ENCODE results near the gene NAXE.
"Not testable (repeated sequence)": the region's sequence is repeated elsewhere in the genome, so short reads cannot be mapped to it uniquely, and the experiment has no call there.

Gene NAXE

DNA sequence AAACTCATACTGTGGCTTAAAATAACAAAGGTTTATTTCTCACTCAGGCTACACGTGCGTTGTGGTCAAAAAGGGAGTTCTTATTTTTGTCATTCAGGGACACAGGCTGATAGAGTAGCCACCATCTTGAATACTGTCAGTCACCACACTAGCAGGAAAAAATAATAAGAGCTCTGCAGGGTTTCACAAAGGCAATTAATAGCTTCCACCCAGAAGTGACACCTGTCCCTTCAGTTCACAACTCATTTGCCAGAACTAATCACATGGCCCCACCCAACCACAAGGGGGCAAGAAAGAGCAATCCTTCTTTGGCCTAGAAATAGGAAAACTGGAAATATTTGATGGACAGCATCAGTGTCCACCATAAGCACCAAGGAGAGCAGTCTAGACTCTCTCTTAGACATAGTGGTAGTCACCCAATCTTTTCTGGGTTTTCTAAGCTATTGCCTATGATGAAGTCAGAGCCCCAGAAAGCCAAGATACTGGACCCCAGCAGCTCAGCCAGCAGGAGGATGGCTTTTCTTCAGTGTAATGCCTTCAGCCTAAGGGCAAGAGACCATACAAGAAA lies 35.8 kb downstream of the NAXE start:
- TF ChIP-seq, protein P1, sequence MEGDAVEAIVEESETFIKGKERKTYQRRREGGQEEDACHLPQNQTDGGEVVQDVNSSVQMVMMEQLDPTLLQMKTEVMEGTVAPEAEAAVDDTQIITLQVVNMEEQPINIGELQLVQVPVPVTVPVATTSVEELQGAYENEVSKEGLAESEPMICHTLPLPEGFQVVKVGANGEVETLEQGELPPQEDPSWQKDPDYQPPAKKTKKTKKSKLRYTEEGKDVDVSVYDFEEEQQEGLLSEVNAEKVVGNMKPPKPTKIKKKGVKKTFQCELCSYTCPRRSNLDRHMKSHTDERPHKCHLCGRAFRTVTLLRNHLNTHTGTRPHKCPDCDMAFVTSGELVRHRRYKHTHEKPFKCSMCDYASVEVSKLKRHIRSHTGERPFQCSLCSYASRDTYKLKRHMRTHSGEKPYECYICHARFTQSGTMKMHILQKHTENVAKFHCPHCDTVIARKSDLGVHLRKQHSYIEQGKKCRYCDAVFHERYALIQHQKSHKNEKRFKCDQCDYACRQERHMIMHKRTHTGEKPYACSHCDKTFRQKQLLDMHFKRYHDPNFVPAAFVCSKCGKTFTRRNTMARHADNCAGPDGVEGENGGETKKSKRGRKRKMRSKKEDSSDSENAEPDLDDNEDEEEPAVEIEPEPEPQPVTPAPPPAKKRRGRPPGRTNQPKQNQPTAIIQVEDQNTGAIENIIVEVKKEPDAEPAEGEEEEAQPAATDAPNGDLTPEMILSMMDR (IDR thresholded peaks at IDR 0.05; ENCODE audit: low read length), result peak; percentile 83
- no peak for TF ChIP-seq EZH2 (IDR thresholded peaks at IDR 0.05; ENCODE audit: borderline replicate concordance, low read length)
- H3K4me3 ChIP-seq (ENCODE audit: low read depth, low read length, poor library complexity, severe bottlenecking), result no peak overlapping the region
- no peaks in the 10 kb centered on the region for H4K20me1 ChIP-seq (ENCODE audit: insufficient read depth, low read length)
- H3K36me3 ChIP-seq (ENCODE audit: insufficient read depth, low read length), result no peaks in the 10 kb centered on the region
- no peaks in the 10 kb centered on the region for H3K9me2 ChIP-seq (ENCODE audit: low read depth, low read length)
- H3K79me2 ChIP-seq (ENCODE audit: insufficient read depth, low read length), result no peaks in the 10 kb centered on the region
- H3K9me3 ChIP-seq (ENCODE audit: low read length), result no peaks in the 10 kb centered on the region
- no peaks in the 10 kb centered on the region for H3K4me1 ChIP-seq (ENCODE audit: insufficient read depth, low read length, severe bottlenecking)
- no peak overlapping the region for H3K27ac ChIP-seq (ENCODE audit: low read depth, low read length, poor library complexity, severe bottlenecking)
- no peaks in the 10 kb centered on the region for H3K27me3 ChIP-seq (ENCODE audit: insufficient read depth, low read length)
- no peak overlapping the region for H3K4me2 ChIP-seq (ENCODE audit: low read length)
- no peak overlapping the region for H3K9ac ChIP-seq (ENCODE audit: low read length)
- H3F3A ChIP-seq (ENCODE audit: insufficient read depth, low read length), result no peaks in the 10 kb centered on the region
- H2AFZ ChIP-seq (ENCODE audit: low read length), result no peak overlapping the region

DNA sequence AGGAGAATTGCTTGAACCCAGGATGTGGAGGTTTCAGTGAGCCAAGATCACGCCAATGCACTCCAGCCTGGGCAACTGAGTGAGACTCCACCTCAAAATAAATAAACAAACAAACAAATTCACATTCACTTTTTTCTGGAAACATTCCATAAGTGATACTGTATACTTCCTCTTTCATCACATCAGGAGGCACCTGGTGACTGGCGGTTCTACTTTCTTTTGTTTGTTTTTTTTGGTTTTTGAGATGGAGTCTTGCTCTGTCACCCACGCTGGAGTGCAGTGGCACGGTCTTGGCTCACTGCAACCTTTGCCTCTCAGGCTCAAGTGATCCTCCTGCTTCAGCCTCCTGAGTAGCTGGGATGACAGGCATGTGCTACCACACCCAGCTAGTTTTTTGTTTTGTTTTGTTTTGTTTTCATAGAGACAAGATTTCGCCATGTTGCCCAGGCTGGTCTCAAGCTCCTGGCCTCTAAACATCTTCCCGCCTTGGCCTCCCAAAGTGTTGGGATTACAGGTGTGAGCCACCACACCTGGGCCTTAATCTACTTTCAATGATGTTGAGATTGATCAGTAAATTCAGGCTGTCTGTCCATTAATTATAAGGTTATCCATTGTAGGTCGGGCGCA lies 38.4 kb downstream of the NAXE start:
- TF ChIP-seq EZH2 (IDR thresholded peaks at IDR 0.05; ENCODE audit: borderline replicate concordance, low read length), result no peak
- TF ChIP-seq, protein P1 (IDR thresholded peaks at IDR 0.05; ENCODE audit: low read length), result no peak
- H3K27ac ChIP-seq (ENCODE audit: low read depth, low read length, poor library complexity, severe bottlenecking), result no peak overlapping the region
- H2AFZ ChIP-seq (ENCODE audit: low read length), result no peak overlapping the region
- no peak overlapping the region for H3K9ac ChIP-seq (ENCODE audit: low read length)
- no peaks in the 10 kb centered on the region for H3F3A ChIP-seq (ENCODE audit: insufficient read depth, low read length)
- no peak overlapping the region for H3K4me2 ChIP-seq (ENCODE audit: low read length)
- H3K79me2 ChIP-seq (ENCODE audit: insufficient read depth, low read length), result no peaks in the 10 kb centered on the region
- H3K27me3 ChIP-seq (ENCODE audit: insufficient read depth, low read length), result 0 out of 2 replicates have a peak, but pooled peaks cover 4% of the 10 kb centered on the region
- no peaks in the 10 kb centered on the region for H4K20me1 ChIP-seq (ENCODE audit: insufficient read depth, low read length)
- H3K4me3 ChIP-seq (ENCODE audit: low read depth, low read length, poor library complexity, severe bottlenecking), result no peak overlapping the region
- no peaks in the 10 kb centered on the region for H3K36me3 ChIP-seq (ENCODE audit: insufficient read depth, low read length)
- no peaks in the 10 kb centered on the region for H3K9me3 ChIP-seq (ENCODE audit: low read length)
- no peaks in the 10 kb centered on the region for H3K9me2 ChIP-seq (ENCODE audit: low read depth, low read length)
- H3K4me1 ChIP-seq (ENCODE audit: insufficient read depth, low read length, severe bottlenecking), result no peaks in the 10 kb centered on the region

DNA sequence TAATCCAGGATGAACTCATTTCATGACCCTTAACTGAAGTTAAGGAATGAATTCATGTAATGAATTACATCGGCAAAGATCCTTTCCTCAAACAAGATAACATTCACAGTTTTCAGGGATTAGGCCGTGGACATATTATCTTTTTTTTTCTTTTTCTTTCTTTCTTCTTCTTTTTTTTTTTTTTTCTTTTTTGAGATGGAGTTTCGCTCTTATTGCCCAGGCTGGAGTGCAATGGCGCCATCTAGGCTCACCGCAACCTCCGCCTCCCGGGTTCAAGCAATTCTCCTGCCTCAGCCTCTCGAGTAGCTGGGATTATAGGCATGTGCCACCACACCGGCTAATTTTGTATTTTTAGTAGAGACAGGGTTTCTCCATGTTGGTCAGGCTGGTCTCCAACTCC lies 39.6 kb downstream of the NAXE start:
- not testable (repeated sequence) for H2AFZ ChIP-seq (ENCODE audit: low read length); H3K4me3 ChIP-seq (ENCODE audit: low read depth, low read length, poor library complexity, severe bottlenecking); H3K27me3 ChIP-seq (ENCODE audit: insufficient read depth, low read length); H3K4me1 ChIP-seq (ENCODE audit: insufficient read depth, low read length, severe bottlenecking); H3K9me3 ChIP-seq (ENCODE audit: low read length); H3K4me2 ChIP-seq (ENCODE audit: low read length); H3K79me2 ChIP-seq (ENCODE audit: insufficient read depth, low read length); H3K9ac ChIP-seq (ENCODE audit: low read length); H3K9me2 ChIP-seq (ENCODE audit: low read depth, low read length); H3K27ac ChIP-seq (ENCODE audit: low read depth, low read length, poor library complexity, severe bottlenecking); H4K20me1 ChIP-seq (ENCODE audit: insufficient read depth, low read length); H3K36me3 ChIP-seq (ENCODE audit: insufficient read depth, low read length); H3F3A ChIP-seq (ENCODE audit: insufficient read depth, low read length)

DNA sequence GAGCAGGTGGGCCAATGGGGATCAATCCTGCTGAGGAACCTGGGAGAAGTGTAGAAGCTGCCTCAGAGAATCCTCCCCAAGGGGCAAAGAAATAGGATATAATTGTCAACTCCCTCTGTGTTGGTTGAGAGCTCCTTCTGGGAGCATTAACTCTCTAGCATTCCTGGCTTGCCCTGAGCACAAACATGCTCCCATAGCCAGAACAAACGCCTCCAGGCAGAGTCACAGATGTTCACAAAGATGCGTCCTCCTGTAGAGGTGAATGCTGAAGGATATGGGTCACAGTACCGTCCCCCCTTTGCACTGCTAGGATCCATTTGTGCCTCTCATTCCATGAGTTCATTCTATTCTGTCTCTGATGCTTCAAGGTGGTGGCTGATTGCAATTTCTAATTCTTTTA lies 40.8 kb downstream of the NAXE start:
- no peaks in the 10 kb centered on the region for H3F3A ChIP-seq (ENCODE audit: insufficient read depth, low read length)
- TF ChIP-seq, protein P1 (IDR thresholded peaks at IDR 0.05; ENCODE audit: low read length), result no peak
- H3K4me2 ChIP-seq (ENCODE audit: low read length), result no peak overlapping the region
- H3K27me3 ChIP-seq (ENCODE audit: insufficient read depth, low read length), result 0 out of 2 replicates have a peak, but pooled peaks cover 5% of the 10 kb centered on the region
- H3K9me2 ChIP-seq (ENCODE audit: low read depth, low read length), result no peaks in the 10 kb centered on the region
- H3K36me3 ChIP-seq (ENCODE audit: insufficient read depth, low read length), result no peaks in the 10 kb centered on the region
- no peak overlapping the region for H3K4me3 ChIP-seq (ENCODE audit: low read depth, low read length, poor library complexity, severe bottlenecking)
- H3K27ac ChIP-seq (ENCODE audit: low read depth, low read length, poor library complexity, severe bottlenecking), result no peak overlapping the region
- no peaks in the 10 kb centered on the region for H3K4me1 ChIP-seq (ENCODE audit: insufficient read depth, low read length, severe bottlenecking)
- H2AFZ ChIP-seq (ENCODE audit: low read length), result no peak overlapping the region
- no peaks in the 10 kb centered on the region for H3K79me2 ChIP-seq (ENCODE audit: insufficient read depth, low read length)
- no peak overlapping the region for H3K9ac ChIP-seq (ENCODE audit: low read length)
- H4K20me1 ChIP-seq (ENCODE audit: insufficient read depth, low read length), result no peaks in the 10 kb centered on the region
- H3K9me3 ChIP-seq (ENCODE audit: low read length), result no peaks in the 10 kb centered on the region
